ENCODE data around the gene SPDYE6. TPM values are rescaled to one million over a fixed set of nuclear protein-coding genes. Genes with fewer than 3 reads are reported as not detected.

SPDYE6 gene
- total RNA-seq, 2 experiments from 2014 or later: not detected

DNA sequence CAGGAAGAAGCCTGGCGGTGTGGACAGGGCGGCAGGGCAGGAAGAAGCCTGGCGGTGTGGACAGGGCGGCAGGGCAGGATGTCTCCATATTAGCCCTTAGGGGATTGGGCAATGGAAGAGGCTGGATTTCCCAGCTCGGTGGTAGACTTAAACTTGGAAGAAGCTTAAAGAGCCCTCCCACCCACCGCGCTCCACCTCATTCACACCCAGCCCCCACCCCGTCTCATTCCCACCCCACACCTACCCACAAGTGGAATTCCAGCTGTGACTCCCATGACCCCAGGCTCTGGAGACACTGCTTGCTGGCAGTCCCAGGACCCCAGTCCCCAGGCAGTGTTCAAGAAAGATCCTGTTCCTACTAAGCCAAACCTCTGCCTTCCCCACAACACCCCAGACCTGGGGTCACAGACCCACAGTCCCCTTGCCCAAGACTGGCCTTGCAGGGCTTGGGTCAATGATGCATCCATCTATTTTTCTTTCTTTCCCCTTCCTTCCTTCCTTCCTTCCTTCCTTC, 34.0 kb downstream of the SPDYE6 start:
- CTCF ChIA-PET: no interaction called here

DNA sequence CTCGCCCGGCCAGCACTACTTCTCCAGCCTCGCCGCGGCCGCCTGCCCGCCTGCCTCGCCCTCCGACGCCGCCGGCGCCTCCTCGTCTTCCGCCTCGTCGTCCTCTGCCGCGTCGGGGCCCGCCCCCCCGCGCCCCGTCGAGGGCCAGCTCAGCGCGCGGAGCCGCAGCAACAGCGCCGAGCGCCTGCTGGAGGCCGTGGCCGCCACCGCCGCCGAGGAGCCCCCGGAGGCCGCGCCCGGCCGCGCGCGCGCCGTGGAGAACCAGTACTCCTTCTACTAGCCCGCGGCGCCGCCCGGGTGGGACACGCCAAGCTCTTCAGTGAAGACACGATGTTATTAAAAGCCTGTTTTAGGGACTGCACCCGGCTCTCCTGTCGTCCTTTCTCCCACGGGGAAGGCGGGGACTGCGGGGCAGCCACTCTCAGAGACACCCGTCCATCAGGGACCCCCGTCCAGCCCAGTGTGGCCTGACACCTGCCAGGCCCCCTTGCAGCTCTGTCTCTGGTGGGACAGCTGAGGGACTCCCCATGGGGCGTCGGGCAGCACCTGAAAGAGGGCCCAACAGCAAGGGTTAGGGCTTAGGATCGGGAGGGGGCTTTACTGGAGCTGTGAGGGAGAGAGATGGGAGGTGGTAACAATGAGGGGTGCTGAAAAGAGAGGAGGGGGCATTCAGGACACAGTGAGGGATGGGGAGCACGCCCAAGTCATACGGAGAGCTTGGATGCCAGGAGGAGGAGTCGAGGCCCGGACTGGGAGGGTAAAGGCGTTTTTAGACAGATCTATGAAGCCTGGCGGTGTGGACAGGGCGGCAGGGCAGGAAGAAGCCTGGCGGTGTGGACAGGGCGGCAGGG, 34.7 kb downstream of the SPDYE6 start:
- DNase-seq: no peak
- Mint-ChIP-seq H3K27me3 (ENCODE audit: low read depth) (peaks cover 2% of the 10 kb centered on the region), H3K27ac (no peak overlapping the region), H3K4me3 (no peak overlapping the region), H3K4me1 (ENCODE audit: low read depth) (no peaks in the 10 kb centered on the region), H3K36me3 (ENCODE audit: low read depth) (no peaks in the 10 kb centered on the region), H3K9me3 (no peaks in the 10 kb centered on the region)
- CTCF ChIA-PET: interaction anchor here (0.6 kb wide), 1 partner anchor 64 kb away, joined by 4 read pairs; no protein-coding TSS in a partner anchor
- intact Hi-C loops (cut with micrococcal nuclease): no loop called here

More for the DNA sequence above, 34.0 kb downstream of the SPDYE6 start:
- no peak overlapping the region for H3K4me3 Mint-ChIP-seq
- H3K27me3 Mint-ChIP-seq (ENCODE audit: low read depth): peaks cover 2% of the 10 kb centered on the region
- H3K36me3 Mint-ChIP-seq (ENCODE audit: low read depth): no peaks in the 10 kb centered on the region
- H3K4me1 Mint-ChIP-seq (ENCODE audit: low read depth): no peaks in the 10 kb centered on the region
- DNase-seq: no peak
- no peak overlapping the region for H3K27ac Mint-ChIP-seq
- H3K9me3 Mint-ChIP-seq: no peaks in the 10 kb centered on the region
- intact Hi-C loops (cut with micrococcal nuclease): no loop called here

DNA sequence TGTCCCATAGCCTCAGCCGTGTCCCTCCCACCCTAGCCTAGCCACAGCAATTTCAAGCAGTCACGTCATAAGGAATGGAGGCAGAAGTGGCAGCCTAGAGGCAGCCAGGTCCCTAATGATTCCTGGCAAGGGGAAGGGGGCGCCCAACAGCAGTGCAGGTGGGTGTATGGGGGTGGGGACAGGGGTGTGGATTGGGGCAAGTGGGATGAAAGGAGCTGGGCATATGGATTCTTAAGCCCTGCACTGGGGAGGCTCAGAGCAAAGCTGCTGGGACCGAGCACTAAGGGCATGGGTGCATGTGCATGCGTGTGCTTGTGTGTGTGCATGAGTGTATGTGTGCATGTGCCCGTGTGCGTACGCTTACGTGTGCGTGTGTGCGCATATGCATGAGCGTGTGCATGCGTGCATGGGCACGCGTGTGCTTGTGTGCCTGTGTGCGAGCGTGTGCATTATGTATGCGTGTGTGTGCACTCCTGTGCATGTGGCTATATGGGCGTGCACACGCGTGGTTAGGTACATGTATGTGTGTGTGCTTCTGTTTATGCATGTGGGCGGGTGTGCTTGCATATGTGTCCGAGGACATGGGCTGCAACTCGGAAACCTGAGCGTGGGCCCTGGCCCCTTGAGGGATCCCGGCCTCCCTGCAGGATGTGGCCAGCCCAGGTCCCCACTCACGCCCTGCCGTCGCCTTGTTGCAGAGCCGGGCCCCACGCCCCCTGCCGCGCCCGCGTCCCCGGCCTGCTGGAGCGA, 35.5 kb downstream of the SPDYE6 start:
- CTCF ChIA-PET: no interaction called here
- intact Hi-C loops (cut with micrococcal nuclease): no loop called here
- no peak for DNase-seq
- no peaks in the 10 kb centered on the region for H3K36me3 Mint-ChIP-seq (ENCODE audit: low read depth)
- H3K27ac Mint-ChIP-seq: no peak overlapping the region
- no peaks in the 10 kb centered on the region for H3K27me3 Mint-ChIP-seq (ENCODE audit: low read depth)
- no peaks in the 10 kb centered on the region for H3K9me3 Mint-ChIP-seq
- H3K4me1 Mint-ChIP-seq (ENCODE audit: low read depth): no peaks in the 10 kb centered on the region
- no peak overlapping the region for H3K4me3 Mint-ChIP-seq

GRCh38 chr7:102320181-102320580, 36.1 kb downstream of the SPDYE6 start:
- H3K9me3 Mint-ChIP-seq: no peaks in the 10 kb centered on the region
- CTCF ChIA-PET: no interaction called here
- no peak overlapping the region for H3K27ac Mint-ChIP-seq
- no peak for DNase-seq
- no peaks in the 10 kb centered on the region for H3K27me3 Mint-ChIP-seq (ENCODE audit: low read depth)
- H3K36me3 Mint-ChIP-seq (ENCODE audit: low read depth): no peaks in the 10 kb centered on the region
- no peak overlapping the region for H3K4me3 Mint-ChIP-seq
- no peaks in the 10 kb centered on the region for H3K4me1 Mint-ChIP-seq (ENCODE audit: low read depth)
- intact Hi-C loops (cut with micrococcal nuclease): no loop called here

DNA sequence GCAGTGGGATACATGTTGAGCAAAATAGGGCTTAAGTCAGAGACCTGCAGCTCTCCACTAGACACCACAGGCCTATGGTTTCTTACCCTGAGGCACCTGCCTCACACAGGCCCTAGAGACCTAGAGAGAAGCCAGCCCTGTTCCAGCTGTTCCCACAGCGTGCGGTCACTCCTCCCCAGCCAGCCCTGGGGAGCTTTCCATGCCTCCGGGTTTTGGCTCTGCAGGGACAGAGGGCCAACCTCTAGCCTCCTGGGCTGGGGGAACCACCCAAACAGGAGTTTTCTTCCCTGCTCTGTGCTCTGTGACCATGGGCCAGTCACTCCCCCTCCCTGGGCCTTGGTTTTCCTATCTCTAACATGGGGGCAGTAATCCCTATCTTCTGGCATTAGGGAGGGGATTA, 36.6 kb downstream of the SPDYE6 start:
- no peak overlapping the region for H3K27ac Mint-ChIP-seq
- no peaks in the 10 kb centered on the region for H3K36me3 Mint-ChIP-seq (ENCODE audit: low read depth)
- no peak for DNase-seq
- no peak overlapping the region for H3K4me3 Mint-ChIP-seq
- H3K4me1 Mint-ChIP-seq (ENCODE audit: low read depth): no peaks in the 10 kb centered on the region
- no peaks in the 10 kb centered on the region for H3K9me3 Mint-ChIP-seq
- CTCF ChIA-PET: no interaction called here
- intact Hi-C loops (cut with micrococcal nuclease): no loop called here
- H3K27me3 Mint-ChIP-seq (ENCODE audit: low read depth): no peaks in the 10 kb centered on the region

GRCh38 chr7:102318482-102318971, 37.7 kb downstream of the SPDYE6 start:
- intact Hi-C loops (cut with micrococcal nuclease): no loop called here
- CTCF ChIA-PET: no interaction called here
- H3K27me3 Mint-ChIP-seq (ENCODE audit: low read depth): no peaks in the 10 kb centered on the region
- H3K9me3 Mint-ChIP-seq: no peaks in the 10 kb centered on the region
- H3K36me3 Mint-ChIP-seq (ENCODE audit: low read depth): no peaks in the 10 kb centered on the region
- no peak overlapping the region for H3K27ac Mint-ChIP-seq
- no peak overlapping the region for H3K4me3 Mint-ChIP-seq
- DNase-seq: no peak
- H3K4me1 Mint-ChIP-seq (ENCODE audit: low read depth): no peaks in the 10 kb centered on the region

GRCh38 chr7:102317231-102318059, 38.8 kb downstream of the SPDYE6 start:
- no peak overlapping the region for H3K27ac Mint-ChIP-seq
- no peaks in the 10 kb centered on the region for H3K4me1 Mint-ChIP-seq (ENCODE audit: low read depth)
- intact Hi-C loops (cut with micrococcal nuclease): no loop called here
- no peaks in the 10 kb centered on the region for H3K9me3 Mint-ChIP-seq
- CTCF ChIA-PET: no interaction called here
- H3K36me3 Mint-ChIP-seq (ENCODE audit: low read depth): no peaks in the 10 kb centered on the region
- no peak for DNase-seq
- no peaks in the 10 kb centered on the region for H3K27me3 Mint-ChIP-seq (ENCODE audit: low read depth)
- no peak overlapping the region for H3K4me3 Mint-ChIP-seq

GRCh38 chr7:102313997-102314780, 42.1 kb downstream of the SPDYE6 start:
- DNase-seq: no peak
- no peaks in the 10 kb centered on the region for H3K27me3 Mint-ChIP-seq (ENCODE audit: low read depth)
- H3K9me3 Mint-ChIP-seq: no peaks in the 10 kb centered on the region
- no peaks in the 10 kb centered on the region for H3K4me1 Mint-ChIP-seq (ENCODE audit: low read depth)
- intact Hi-C loops (cut with micrococcal nuclease): no loop called here
- CTCF ChIA-PET: interaction anchor here (0.6 kb wide), 1 partner anchor 38 kb away, joined by 3 read pairs; no protein-coding TSS in a partner anchor
- H3K36me3 Mint-ChIP-seq (ENCODE audit: low read depth): no peaks in the 10 kb centered on the region
- no peak overlapping the region for H3K27ac Mint-ChIP-seq
- no peak overlapping the region for H3K4me3 Mint-ChIP-seq

DNA sequence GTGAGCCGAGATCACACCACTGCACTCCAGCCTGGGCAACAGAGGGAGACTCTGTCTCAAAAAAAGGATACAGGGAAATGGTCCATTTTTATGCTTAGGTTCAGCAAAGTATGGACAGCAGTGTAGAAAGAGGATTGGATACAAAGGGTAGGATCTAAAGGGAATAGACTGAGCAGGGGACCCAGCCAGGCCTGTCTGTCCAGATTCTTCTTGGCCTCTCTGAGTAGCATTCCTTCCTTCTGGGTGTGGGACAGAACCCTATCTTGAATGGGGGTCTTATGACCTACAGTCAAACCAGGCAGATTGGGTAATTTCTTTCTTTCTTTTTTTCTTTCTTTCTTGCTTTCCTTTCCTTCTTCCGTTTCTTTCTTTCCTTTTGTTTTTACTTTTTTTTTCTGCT, 43.9 kb downstream of the SPDYE6 start:
- no peak for DNase-seq
- Mint-ChIP-seq H3K4me3 (no peak overlapping the region), H3K36me3 (ENCODE audit: low read depth) (no peaks in the 10 kb centered on the region), H3K27ac (no peak overlapping the region), H3K4me1 (ENCODE audit: low read depth) (peaks cover 2% of the 10 kb centered on the region), H3K9me3 (no peaks in the 10 kb centered on the region), H3K27me3 (ENCODE audit: low read depth) (no peaks in the 10 kb centered on the region)
- CTCF ChIA-PET: no interaction called here
- intact Hi-C loops (cut with micrococcal nuclease): no loop called here

DNA sequence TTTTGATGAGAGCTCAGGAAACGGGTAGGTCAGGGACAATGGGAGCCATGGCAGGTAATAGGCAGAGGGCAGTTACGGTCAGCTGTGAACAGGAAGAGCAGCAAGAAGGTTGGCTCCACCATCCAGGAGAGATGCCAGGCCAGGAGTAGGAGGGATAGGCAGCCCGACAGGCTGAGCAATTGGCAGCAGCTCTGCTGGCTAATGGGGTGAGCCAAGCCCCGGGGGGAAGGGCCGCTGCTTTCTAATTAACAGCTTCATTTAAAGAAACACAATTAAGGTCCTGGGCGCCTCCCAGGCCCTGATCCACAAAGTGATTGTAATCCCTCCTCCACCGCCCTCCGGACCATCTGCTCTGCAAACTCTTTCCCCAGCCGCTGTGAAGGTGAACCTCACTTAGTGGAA, 45.8 kb downstream of the SPDYE6 start:
- intact Hi-C loops (cut with micrococcal nuclease): no loop called here
- no peak for DNase-seq
- Mint-ChIP-seq H3K9me3 (no peaks in the 10 kb centered on the region), H3K36me3 (ENCODE audit: low read depth) (no peaks in the 10 kb centered on the region), H3K4me3 (no peak overlapping the region), H3K27ac (no peak overlapping the region), H3K4me1 (ENCODE audit: low read depth) (peaks cover 7% of the 10 kb centered on the region), H3K27me3 (ENCODE audit: low read depth) (no peaks in the 10 kb centered on the region)
- CTCF ChIA-PET: no interaction called here

DNA sequence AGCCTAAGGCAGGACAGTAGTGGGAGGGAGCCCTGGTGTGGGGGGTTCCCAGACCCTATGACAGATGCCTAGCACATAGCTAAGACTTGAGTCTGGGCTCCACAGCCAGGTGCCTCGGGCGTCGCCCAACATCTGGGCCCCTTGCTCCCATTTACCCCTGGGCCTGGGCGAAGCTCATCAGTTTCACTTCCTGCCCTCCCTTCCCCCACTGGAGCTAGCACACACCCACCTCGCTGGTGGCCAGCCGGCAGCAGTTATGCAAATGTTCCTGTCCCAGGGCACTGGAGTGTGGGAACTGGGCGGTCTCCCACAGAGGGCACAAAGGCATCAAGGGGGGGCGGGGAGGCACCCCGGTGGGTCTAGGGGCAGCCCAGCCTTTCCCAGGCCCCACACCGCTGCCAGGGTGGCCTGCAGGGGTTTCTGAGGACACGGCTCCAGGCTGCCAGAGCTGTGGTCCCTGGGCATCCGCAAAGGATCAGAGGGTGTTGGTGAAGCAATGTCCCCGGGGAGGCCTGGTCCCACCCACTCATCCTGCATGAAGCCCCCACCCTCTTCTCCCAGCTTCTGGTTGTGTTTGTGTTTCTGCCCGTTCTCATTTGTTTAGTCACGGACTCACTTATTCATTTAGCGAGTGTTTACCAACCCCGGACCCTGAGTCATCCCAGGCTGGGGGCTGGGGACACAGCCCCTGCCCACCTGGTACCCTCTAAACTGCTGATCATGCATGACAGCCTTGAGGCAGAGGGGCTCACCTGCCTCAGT, 49.1 kb downstream of the SPDYE6 start:
- peak; percentile 45 for DNase-seq
- no peaks in the 10 kb centered on the region for H3K27me3 Mint-ChIP-seq (ENCODE audit: low read depth)
- no peaks in the 10 kb centered on the region for H3K36me3 Mint-ChIP-seq (ENCODE audit: low read depth)
- CTCF ChIA-PET: interaction anchor here (0.6 kb wide), 2 partner anchors 86 to 202 kb away, joined by 3 read pairs; no protein-coding TSS in a partner anchor
- H3K9me3 Mint-ChIP-seq: no peaks in the 10 kb centered on the region
- H3K27ac Mint-ChIP-seq: no peak overlapping the region
- intact Hi-C loops (cut with micrococcal nuclease): no loop called here
- no peak overlapping the region for H3K4me3 Mint-ChIP-seq
- peaks cover 7% of the 10 kb centered on the region for H3K4me1 Mint-ChIP-seq (ENCODE audit: low read depth)

All from activated naive CD4-positive, alpha-beta T cell treated with anti-CD3 and anti-CD28 coated beads for 36 hours (primary cell).